Type B pancreatic cell (in vitro differentiated cells): Measurements from ENCODE around the gene TGM6. TPM values are rescaled to one million over a fixed set of nuclear protein-coding genes. Genes with fewer than 3 reads are reported as not detected.

Experiments used
- DNase-seq: peaks from one replicate; pipeline ENCODE4 v3.0.0; 2021; ENCODE audit warnings: mixed read lengths; ENCODE audit not compliant: unreplicated experiment; ENCODE audit errors: extremely low spot score
- H3K27ac Mint-ChIP-seq: 2 replicates; pipeline ENCODE4 v1.8.0; 2021; ENCODE audit warnings: mild to moderate bottlenecking, mixed read lengths
- H3K27me3 Mint-ChIP-seq: 2 replicates; pipeline ENCODE4 v1.8.0; 2021; ENCODE audit warnings: mixed read lengths
- H3K36me3 Mint-ChIP-seq: 2 replicates; pipeline ENCODE4 v1.8.0; 2021; ENCODE audit warnings: mixed read lengths
- H3K4me1 Mint-ChIP-seq: one replicate; pipeline ENCODE4 v1.8.0; 2021; ENCODE audit warnings: mixed read lengths; ENCODE audit not compliant: unreplicated experiment
- H3K4me3 Mint-ChIP-seq: 2 replicates; pipeline ENCODE4 v1.8.0; 2021; ENCODE audit warnings: mild to moderate bottlenecking, mixed read lengths
- H3K9me3 Mint-ChIP-seq: 2 replicates; pipeline ENCODE4 v1.8.0; 2021; ENCODE audit warnings: mixed read lengths
- CTCF ChIP-seq: fragments of 200-600 bp; sonication (generic); conservative IDR thresholded peaks from 2 replicates; pipeline ENCODE4 v1.5.0; 2021; ENCODE audit warnings: antibody characterized with exemption, mild to moderate bottlenecking
- total RNA-seq: library from RNA; stranded (reverse); gene quantifications from 2 replicates; pipeline ENCODE4 v1.2.1, GENCODE V29; 2021; ENCODE audit warnings: low replicate concordance

The TGM6 gene
- total RNA-seq, 1 donor from 2014 or later: not detected

GRCh38 chr20:2373098-2373497, 7.6 kb upstream of the TGM6 start:
- no peak for TF ChIP-seq CTCF
- H3K27me3 Mint-ChIP-seq: peaks cover 11% of the 10 kb centered on the region
- H3K27ac Mint-ChIP-seq: no peak overlapping the region
- no peak for DNase-seq
- H3K4me3 Mint-ChIP-seq: no peak overlapping the region
- no peaks in the 10 kb centered on the region for H3K36me3 Mint-ChIP-seq
- no peaks in the 10 kb centered on the region for H3K4me1 Mint-ChIP-seq
- no peaks in the 10 kb centered on the region for H3K9me3 Mint-ChIP-seq

DNA sequence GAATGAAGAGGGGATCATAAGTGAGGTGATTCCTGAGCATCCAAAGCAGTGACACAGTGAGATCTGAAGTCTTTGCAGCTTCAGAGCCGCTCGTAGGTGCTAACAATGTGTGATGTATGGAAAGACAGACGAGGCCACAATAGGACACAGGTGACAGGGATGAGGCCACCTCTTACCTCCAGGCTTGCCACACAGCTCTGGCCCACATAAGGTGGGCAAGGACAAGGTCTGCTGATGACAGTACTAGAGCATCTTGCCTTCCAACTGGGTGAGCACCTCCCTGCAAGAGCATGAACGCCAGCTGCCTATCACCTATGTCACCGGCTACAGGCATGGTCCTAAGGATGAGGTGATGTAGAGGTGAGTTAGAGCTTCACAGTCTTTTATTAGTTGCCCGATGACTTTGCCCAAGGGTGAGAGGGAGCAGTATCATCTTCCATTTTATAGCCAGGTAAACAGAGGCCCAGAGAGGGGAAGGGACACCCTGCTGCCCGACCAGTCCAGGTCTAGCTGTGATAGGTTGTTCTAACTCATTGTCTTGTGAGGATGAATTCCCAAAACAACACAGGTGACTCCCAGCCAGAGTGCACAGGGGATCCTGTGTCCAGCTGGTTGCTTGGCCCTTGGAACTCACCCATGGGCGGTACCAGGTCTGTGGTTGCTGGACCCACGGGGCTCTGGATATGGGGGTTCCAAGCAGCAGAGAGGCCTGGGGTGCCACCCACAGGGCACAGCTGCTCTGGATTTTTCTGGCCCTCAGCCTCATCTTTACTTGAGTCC, 6.2 kb upstream of the TGM6 start:
- no peaks in the 10 kb centered on the region for H3K9me3 Mint-ChIP-seq
- no peak overlapping the region for H3K27ac Mint-ChIP-seq
- no peak for TF ChIP-seq CTCF
- no peaks in the 10 kb centered on the region for H3K36me3 Mint-ChIP-seq
- DNase-seq: no peak
- peaks cover 11% of the 10 kb centered on the region for H3K27me3 Mint-ChIP-seq
- H3K4me3 Mint-ChIP-seq: no peak overlapping the region
- H3K4me1 Mint-ChIP-seq: no peaks in the 10 kb centered on the region

DNA sequence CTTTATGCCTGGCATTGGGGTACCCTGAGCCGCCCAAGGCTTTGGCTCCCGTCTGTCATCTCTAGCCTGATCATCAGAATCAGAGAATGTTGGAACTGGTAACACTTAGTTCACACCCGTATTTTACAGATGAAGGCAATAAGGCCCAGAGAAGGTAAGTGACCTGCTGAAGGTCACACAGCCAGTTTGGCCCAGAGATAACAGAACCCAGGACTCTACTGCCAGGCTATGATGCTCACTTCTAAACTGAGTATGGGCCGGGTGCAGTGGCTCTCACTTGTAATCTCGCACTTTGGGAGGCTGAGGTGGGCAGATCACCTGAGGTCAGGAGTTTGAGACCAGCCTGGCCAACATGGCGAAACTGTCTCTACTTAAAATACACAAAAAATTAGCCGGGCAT, 1.8 kb upstream of the TGM6 start:
- Mint-ChIP-seq H3K27me3 (peaks cover 4% of the 10 kb centered on the region), H3K4me1 (no peaks in the 10 kb centered on the region), H3K36me3 (no peaks in the 10 kb centered on the region), H3K4me3 (no peak overlapping the region), H3K27ac (no peak overlapping the region), H3K9me3 (no peaks in the 10 kb centered on the region)
- DNase-seq: no peak
- TF ChIP-seq CTCF: no peak

DNA sequence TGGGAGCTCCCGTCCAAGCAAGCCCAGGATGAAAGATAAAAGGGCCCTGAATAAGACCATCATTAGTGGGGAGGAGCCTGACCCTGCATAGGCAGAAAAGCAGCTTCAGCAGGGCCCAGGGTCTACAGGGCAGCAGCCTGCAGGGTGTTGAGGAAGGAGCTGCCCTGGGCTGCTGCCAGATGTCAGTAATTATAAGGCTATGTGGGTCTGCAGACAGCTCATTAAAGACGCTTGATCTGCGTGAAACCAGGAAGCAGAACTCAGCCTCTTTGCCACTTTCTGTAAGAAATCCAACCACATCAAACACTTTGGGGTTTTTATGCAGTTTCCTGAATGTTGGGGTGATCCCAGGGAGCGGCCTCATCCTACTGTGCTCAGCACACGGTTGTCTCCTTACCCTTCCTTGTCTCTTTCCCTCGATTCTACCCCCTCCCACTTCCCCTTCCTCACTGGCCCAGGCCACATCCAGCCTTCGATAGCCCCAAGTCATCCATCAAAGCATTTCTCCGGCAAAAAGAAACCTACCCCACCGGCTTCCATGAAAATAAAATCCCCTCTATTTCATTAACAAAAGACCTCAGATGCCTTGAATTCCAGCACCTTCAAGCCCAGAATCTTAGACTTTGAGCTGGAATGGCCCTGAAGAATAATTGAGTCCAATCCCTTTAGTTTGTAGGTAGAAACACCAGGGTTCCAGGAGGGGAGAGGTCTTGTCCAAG, 1.0 kb upstream of the TGM6 start:
- Mint-ChIP-seq H3K36me3 (no peaks in the 10 kb centered on the region), H3K4me1 (no peaks in the 10 kb centered on the region), H3K4me3 (no peak overlapping the region), H3K9me3 (no peaks in the 10 kb centered on the region), H3K27ac (no peak overlapping the region), H3K27me3 (no peaks in the 10 kb centered on the region)
- TF ChIP-seq CTCF: no peak
- DNase-seq: no peak

GRCh38 chr20:2381303-2381702, 602 bp downstream of the TGM6 start:
- H3K4me3 Mint-ChIP-seq: no peak overlapping the region
- H3K9me3 Mint-ChIP-seq: no peaks in the 10 kb centered on the region
- DNase-seq: no peak
- TF ChIP-seq CTCF: no peak
- H3K36me3 Mint-ChIP-seq: no peaks in the 10 kb centered on the region
- H3K27ac Mint-ChIP-seq: no peak overlapping the region
- no peaks in the 10 kb centered on the region for H3K4me1 Mint-ChIP-seq
- peaks cover 2% of the 10 kb centered on the region for H3K27me3 Mint-ChIP-seq
